Stimulated activated CD8-positive, alpha-beta memory T cell treated with anti-CD3 and anti-CD28 coated beads, Interleukin-4, amount 100 ng/mL, for 48 hours (primary cell): Measurements from ENCODE around the gene MAPK6.
"Not testable (repeated sequence)": the region's sequence is repeated elsewhere in the genome, so short reads cannot be mapped to it uniquely, and the experiment has no call there.

Source experiments
- DNase-seq: peaks from one replicate; pipeline ENCODE4 v3.0.0-alpha.2; 2020

Gene MAPK6

GRCh38 chr15:52050416-52050815 is 31.4 kb downstream of the MAPK6 start:
- no peak for DNase-seq

- DNase-seq, result no peak
Measured at GRCh38 chr15:52052066-52052935, 33.3 kb downstream of the MAPK6 start.

DNA sequence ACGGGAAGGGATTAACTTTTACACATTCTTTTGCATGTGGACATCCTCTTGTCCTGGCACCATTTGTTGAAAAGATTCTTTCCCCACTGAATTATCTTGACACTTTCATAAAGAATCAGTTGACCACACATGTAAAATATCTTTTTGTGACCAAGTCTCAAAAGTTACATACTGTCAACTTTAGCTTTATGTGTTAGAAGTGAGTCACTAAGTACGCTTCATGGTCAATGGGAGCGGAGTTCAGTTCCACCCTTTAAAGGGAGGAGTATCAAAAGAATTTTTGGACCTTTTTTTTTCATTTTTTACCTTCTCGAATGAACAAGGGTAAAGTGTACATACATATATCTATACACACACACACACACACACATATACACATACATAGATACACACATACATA is 35.4 kb downstream of the MAPK6 start:
- DNase-seq, result no peak

DNA sequence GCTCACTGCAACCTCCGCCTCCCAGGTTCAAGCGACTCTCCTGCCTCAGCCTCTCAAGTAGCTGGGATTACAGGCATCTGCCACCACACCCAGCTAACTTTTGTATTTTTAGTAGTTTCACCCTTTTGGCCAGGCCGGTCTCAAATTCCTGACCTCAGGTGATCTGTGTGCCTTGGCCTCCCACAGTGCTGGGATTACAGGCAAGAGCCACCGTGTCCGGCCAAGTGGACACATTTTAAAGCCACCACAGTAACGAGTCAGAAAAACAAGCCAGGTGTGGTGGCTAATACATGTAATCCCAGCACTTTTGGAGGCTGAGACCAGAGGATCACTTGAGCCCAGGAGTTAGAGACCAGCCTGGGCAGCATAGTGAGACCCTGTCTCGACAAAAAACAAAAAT is 35.8 kb downstream of the MAPK6 start:
- DNase-seq, result not testable (repeated sequence)

- DNase-seq, result no peak
Measured at GRCh38 chr15:52056001-52056400, 37.0 kb downstream of the MAPK6 start.

DNA sequence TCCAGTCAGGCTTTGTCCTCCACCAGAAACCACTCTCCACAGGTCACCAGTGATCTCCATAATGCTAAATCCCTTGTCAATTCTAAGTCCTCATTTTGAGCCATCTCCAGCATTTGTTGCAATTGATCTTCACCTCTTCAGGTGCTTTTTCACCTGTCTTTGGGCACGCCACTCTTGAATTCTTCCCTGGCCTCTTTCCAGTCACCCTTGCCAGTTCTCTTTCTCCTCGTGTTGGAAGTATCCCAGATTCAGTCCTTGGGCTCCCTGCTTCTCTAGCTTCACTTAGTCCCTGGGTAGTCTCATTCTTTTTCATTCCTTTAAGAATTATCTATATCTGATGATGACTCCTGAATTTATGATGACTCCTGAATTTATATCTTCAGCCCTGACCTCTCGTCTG is 37.5 kb downstream of the MAPK6 start:
- DNase-seq, result no peak

DNA sequence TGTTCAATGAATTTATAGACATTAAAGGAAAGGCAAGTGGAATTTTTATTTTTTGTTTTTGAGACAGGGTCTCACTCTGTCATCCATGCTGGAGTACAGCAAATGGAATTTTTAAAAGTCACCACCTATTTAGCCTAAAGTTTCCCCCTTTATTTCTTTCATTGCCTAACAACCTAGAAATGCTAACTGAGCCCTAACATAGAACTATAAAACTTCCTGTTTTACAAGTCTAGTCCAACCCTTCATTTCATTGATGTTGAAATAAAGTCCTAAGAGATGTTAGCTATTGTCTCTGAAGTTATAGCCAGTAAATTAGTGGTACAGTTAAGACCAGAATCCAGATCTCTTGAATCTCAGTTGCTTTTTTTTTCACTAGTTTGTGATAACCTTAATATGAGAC is 39.0 kb downstream of the MAPK6 start:
- DNase-seq, result no peak

GRCh38 chr15:52060501-52060900 is 41.5 kb downstream of the MAPK6 start:
- DNase-seq, result no peak

DNA sequence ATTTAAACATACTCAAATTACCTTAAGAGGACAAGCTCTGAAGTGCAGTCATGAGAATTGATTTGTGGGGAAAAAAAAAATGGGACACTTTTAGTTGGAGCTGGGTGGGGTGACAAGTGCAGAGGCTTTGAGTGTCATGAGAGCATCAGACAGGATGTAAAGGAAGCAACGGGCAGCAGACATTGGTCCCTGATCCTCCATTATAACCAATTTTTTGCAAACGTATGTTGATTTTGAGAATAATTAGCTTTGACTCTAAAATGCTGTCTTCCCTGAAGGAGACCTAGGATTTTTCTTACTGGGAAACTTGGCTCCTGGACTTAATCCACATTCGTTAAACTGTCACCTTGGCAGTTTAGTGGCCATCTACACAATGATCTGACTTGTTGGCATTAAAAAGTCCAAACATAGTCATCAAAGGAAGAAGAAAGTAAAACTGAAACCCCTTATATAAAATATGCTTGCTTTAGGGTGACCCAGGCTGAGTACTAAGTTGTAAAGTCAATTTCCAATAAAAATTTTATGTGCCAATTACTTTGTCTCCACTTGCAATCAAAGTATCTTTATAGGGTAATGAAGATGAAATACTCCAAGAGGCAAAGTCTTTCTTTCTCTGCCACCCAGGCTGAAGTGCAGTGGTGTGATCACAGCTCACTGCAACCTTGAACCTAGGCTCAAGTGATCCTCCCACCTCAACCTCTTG is 48.0 kb downstream of the MAPK6 start:
- no peak for DNase-seq

GRCh38 chr15:52067545-52067926 is 48.5 kb downstream of the MAPK6 start:
- no peak for DNase-seq

- DNase-seq, result no peak
Measured at GRCh38 chr15:52068004-52068615, 49.1 kb downstream of the MAPK6 start.

GRCh38 chr15:52069559-52069958 is 50.5 kb downstream of the MAPK6 start:
- no peak for DNase-seq

- DNase-seq, result no peak
Measured at GRCh38 chr15:52071570-52071969, 52.6 kb downstream of the MAPK6 start.

- DNase-seq, result peak; percentile 40
Measured at GRCh38 chr15:52076889-52077781, 58.1 kb downstream of the MAPK6 start.

DNA sequence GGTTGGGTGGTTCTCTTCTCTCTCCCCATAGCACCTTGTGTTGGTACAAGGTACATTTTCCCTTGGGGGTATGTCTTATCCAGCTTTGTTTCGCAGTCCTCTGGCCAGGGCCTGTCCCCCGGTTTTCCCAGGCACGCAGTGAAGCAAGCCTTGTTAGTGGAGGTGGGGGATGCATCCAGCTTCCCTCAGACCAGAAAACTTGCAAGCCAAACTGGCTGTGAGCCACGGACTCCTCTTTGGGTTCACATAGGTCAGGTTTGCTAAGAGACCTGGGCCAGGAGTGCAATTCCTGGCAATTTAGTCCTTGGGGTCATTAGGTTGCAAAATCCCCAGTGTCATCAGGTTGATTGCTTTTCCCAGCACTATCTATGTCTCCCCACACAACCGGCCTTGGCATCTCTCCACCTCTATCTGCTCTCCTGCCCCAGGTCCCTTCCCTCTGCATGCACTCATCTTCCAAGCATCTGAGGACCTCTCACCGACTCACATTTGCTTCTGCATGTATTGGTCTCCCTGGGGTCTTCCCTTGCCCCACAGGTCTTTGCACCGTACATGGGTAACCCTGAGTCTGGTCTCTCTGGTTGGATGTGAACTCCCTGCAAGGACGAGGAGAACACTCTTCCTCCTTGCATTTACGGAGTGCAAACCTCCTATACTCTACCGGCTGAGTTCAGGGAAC is 59.3 kb downstream of the MAPK6 start:
- DNase-seq, result no peak

DNA sequence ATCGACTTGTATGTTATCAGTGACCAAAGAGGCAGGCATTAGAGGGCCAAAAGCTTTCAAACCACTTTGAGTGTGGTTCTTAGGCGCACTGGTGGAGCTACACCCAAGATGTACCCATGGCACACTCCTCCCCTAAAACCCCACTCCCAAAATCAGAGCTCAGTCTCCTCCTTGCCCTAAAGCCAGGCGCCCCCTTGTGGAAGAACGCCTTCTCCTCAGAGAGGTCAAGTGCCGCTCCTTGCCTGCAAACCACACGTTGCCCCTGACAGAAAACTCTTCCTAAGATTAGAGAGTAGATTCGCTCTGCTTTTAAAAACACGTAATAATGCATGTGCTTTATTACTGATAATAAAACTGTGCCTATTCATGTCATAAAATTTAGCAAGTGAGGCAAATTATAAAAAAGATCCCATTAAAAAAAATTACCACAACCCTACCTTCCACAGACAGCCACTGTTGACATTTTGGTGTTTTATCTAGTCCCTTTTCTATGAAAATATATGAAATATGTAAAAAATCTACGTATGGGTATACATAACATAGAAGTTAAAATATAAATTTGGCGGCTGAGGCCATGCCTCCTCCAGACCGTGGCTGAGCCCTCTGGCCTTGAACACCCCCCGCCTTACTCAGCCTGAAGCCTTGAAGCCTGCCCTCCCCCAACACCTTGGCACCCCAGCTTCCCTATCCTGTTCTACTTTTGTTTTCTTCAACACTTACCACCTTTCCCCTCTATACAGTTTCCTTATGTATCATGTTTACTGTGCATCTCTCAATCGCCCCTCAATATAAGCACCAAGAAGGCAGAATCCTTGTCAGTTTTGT is 60.1 kb downstream of the MAPK6 start:
- peak; percentile 95 for DNase-seq

DNA sequence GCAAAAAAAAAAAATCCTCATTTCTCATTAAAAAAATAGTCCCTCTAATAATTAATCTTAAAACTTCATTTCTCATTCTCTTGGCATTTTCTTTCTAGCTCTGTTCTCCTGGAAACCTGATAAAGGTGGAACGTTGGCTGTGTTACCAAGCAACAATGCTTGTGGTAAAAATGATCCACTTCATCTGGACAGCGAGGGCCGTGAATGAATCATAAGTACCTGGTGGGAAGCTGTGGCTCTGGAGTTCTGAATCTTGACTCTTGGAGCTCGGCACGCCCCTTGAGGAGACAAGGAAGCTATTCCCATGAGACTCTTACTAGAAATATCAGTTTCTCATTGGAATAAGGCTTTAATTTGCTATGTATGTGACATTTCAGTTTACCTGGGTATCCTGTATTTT is 61.0 kb downstream of the MAPK6 start:
- DNase-seq, result no peak

GRCh38 chr15:52080706-52081392 is 61.8 kb downstream of the MAPK6 start:
- no peak for DNase-seq

DNA sequence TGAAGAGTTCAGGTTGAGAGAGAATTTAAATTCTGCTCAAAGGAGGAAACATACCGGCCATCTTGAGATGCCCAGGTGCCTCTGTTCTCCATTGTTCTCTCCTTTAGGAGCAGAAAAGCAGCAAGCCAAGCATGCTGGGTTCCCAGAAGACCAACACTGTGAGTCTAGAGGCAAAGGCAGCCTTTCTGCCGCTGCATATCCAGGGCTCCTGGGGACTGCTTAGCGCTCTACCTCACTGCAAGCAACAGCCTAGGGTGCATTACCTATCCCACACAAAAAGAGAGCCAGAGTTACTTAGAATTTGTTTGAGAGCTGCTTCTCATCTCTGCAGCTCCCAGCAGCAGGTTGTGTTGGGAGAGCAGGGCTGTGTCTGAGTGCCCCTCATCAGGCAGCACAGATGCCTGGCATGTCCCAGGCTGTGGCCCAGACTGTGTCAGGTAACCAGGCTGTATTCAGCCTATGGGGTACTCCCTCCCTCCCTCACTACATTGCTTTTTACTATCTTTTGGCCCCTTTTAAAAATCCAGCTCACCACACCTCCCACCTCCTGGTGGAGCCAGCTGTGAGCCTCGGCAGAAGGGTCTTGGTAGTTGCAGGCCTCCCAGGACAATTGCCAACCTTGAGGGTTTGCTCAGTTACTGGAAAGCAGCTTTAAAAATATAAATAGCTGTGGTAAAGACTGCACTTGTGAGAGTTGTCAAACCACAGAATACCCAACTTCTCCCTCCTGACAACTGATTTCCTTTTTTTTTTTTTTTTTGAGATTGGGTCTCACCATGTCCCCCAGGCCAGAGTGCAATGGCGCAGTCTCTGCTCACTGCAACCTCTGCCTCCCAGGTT is 63.4 kb downstream of the MAPK6 start:
- DNase-seq, result no peak

- DNase-seq, result not testable (repeated sequence)
Measured at GRCh38 chr15:52083037-52083359, 64.0 kb downstream of the MAPK6 start.
